ENCODE data around the gene ANKRD40CL. TPM values are rescaled to one million over a fixed set of nuclear protein-coding genes. Genes with fewer than 3 reads are reported as not detected.

ANKRD40CL gene
- total and polyA plus RNA-seq, 4 donors: not detected

DNA sequence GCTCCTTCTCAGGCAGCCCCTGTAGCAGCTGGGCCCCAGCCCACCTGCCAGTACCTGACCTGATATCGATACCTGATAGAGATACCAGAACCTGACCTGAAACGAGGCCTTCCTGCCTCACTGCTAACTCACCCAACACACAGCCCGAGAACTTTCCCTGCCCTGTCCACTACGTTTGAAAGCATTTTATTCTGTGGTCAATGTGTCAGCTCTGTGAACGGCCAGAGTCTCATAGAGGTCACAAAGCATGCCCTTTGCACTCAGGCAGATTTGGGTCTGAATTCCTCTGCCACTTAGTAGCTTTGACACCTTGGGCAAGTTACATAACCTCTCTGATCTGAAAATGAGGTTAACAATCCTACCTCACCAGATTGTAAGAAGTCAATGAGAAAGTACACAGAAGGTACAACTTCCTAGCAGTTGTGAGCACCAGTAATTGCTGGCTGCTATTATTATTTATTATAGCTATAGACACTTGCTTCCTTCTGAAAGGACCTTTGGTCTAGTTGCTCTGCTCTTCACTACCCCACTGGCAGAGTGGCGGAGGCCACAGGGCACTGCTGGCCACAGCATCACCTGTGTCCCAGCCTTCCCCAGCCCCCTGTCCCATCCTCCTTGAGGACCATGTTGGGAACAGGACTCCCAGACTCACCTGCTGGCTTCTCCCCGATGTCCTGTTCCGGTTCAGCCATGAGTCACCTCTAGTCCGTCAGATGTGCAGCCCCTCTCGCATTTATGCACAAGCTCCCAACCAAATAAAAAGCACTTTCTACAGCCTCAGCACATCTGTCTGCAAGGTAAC, 895 bp downstream of the ANKRD40CL start:
- no peak for DNase-seq (ENCODE audit: low spot score)
- peaks cover 10 to 54% (median 40%) of the 10 kb centered on the region in 4 donors for H3K4me1 ChIP-seq (ENCODE audit: control insufficient read depth in 4 of 4, insufficient read depth in 4 of 4, low read length in 3 of 4)
- H3K9me3 ChIP-seq (ENCODE audit: control insufficient read depth in 4 of 4, low read length in 3 of 4): no peaks in the 10 kb centered on the region
- H3K4me3 ChIP-seq (ENCODE audit: low read depth in 1 of 3, low read length in 3 of 3): no peak overlapping the region
- peak; percentile 27 for TF ChIP-seq FOXA1 (IDR thresholded peaks at IDR 0.05)
- peak; percentile 88 for TF ChIP-seq SP1 (IDR thresholded peaks at IDR 0.05)
- TF ChIP-seq, protein P1, sequence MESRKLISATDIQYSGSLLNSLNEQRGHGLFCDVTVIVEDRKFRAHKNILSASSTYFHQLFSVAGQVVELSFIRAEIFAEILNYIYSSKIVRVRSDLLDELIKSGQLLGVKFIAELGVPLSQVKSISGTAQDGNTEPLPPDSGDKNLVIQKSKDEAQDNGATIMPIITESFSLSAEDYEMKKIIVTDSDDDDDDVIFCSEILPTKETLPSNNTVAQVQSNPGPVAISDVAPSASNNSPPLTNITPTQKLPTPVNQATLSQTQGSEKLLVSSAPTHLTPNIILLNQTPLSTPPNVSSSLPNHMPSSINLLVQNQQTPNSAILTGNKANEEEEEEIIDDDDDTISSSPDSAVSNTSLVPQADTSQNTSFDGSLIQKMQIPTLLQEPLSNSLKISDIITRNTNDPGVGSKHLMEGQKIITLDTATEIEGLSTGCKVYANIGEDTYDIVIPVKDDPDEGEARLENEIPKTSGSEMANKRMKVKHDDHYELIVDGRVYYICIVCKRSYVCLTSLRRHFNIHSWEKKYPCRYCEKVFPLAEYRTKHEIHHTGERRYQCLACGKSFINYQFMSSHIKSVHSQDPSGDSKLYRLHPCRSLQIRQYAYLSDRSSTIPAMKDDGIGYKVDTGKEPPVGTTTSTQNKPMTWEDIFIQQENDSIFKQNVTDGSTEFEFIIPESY (IDR thresholded peaks at IDR 0.05): no peak
- TF ChIP-seq YY1 (IDR thresholded peaks at IDR 0.05): peak; percentile 50
- TF ChIP-seq TAF1 (conservative IDR thresholded peaks at IDR 0.05): peak; percentile 65
- TF ChIP-seq HNF4A (conservative IDR thresholded peaks at IDR 0.05): peak; percentile 98 to 99
- TF ChIP-seq, protein P2, sequence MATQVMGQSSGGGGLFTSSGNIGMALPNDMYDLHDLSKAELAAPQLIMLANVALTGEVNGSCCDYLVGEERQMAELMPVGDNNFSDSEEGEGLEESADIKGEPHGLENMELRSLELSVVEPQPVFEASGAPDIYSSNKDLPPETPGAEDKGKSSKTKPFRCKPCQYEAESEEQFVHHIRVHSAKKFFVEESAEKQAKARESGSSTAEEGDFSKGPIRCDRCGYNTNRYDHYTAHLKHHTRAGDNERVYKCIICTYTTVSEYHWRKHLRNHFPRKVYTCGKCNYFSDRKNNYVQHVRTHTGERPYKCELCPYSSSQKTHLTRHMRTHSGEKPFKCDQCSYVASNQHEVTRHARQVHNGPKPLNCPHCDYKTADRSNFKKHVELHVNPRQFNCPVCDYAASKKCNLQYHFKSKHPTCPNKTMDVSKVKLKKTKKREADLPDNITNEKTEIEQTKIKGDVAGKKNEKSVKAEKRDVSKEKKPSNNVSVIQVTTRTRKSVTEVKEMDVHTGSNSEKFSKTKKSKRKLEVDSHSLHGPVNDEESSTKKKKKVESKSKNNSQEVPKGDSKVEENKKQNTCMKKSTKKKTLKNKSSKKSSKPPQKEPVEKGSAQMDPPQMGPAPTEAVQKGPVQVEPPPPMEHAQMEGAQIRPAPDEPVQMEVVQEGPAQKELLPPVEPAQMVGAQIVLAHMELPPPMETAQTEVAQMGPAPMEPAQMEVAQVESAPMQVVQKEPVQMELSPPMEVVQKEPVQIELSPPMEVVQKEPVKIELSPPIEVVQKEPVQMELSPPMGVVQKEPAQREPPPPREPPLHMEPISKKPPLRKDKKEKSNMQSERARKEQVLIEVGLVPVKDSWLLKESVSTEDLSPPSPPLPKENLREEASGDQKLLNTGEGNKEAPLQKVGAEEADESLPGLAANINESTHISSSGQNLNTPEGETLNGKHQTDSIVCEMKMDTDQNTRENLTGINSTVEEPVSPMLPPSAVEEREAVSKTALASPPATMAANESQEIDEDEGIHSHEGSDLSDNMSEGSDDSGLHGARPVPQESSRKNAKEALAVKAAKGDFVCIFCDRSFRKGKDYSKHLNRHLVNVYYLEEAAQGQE (IDR thresholded peaks at IDR 0.05): peak; percentile 57
- TF ChIP-seq, protein P3, sequence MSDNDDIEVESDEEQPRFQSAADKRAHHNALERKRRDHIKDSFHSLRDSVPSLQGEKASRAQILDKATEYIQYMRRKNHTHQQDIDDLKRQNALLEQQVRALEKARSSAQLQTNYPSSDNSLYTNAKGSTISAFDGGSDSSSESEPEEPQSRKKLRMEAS (IDR thresholded peaks at IDR 0.05): peak; percentile 49
- TF ChIP-seq GABPA (IDR thresholded peaks at IDR 0.05 in 1 of 2, conservative IDR thresholded peaks at IDR 0.05 in 1 of 2): no peak
- TF ChIP-seq, protein P4, sequence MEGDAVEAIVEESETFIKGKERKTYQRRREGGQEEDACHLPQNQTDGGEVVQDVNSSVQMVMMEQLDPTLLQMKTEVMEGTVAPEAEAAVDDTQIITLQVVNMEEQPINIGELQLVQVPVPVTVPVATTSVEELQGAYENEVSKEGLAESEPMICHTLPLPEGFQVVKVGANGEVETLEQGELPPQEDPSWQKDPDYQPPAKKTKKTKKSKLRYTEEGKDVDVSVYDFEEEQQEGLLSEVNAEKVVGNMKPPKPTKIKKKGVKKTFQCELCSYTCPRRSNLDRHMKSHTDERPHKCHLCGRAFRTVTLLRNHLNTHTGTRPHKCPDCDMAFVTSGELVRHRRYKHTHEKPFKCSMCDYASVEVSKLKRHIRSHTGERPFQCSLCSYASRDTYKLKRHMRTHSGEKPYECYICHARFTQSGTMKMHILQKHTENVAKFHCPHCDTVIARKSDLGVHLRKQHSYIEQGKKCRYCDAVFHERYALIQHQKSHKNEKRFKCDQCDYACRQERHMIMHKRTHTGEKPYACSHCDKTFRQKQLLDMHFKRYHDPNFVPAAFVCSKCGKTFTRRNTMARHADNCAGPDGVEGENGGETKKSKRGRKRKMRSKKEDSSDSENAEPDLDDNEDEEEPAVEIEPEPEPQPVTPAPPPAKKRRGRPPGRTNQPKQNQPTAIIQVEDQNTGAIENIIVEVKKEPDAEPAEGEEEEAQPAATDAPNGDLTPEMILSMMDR (IDR thresholded peaks at IDR 0.05; ENCODE audit: low read depth, low read length, missing input control): no peak
- peak in 1 of 2 donors; percentile 22 for TF ChIP-seq RAD21 (IDR thresholded peaks at IDR 0.05)
- peak; percentile 91 for TF ChIP-seq HNF4G (IDR thresholded peaks at IDR 0.05)
- peak; percentile 43 for TF ChIP-seq FOXA2 (IDR thresholded peaks at IDR 0.05)
- TF ChIP-seq RXRA (IDR thresholded peaks at IDR 0.05): peak; percentile 87 to 92
- peak; percentile 78 for TF ChIP-seq NR2F2 (IDR thresholded peaks at IDR 0.05)
- peak; percentile 14 to 53 for TF ChIP-seq JUND (IDR thresholded peaks at IDR 0.05)
- TF ChIP-seq EGR1 (IDR thresholded peaks at IDR 0.05; ENCODE audit: low read depth in 2 of 2): no peak
- TF ChIP-seq, protein P5, sequence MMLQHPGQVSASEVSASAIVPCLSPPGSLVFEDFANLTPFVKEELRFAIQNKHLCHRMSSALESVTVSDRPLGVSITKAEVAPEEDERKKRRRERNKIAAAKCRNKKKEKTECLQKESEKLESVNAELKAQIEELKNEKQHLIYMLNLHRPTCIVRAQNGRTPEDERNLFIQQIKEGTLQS (IDR thresholded peaks at IDR 0.05): no peak
- peak overlapping the region; percentile 4 to 10 for H3K9ac ChIP-seq (ENCODE audit: low read depth in 1 of 2, low read length in 2 of 2)
- H3K27me3 ChIP-seq (ENCODE audit: control insufficient read depth in 4 of 4, insufficient read depth in 4 of 4, low read length in 3 of 4): no peaks in the 10 kb centered on the region
- 53% methylated on average over 10 of the region's 10 CpGs for WGBS
- peak overlapping the region; percentile 85 to 87 for H3K27ac ChIP-seq (ENCODE audit: low read depth in 1 of 2, low read length in 2 of 2)
- no peaks in the 10 kb centered on the region for H3K36me3 ChIP-seq (ENCODE audit: control insufficient read depth in 4 of 4, insufficient read depth in 3 of 4, low read depth in 1 of 4, low read length in 3 of 4)

All from liver (tissue), 9 donors.